ENCODE measurements around the gene CAMKK1.

The CAMKK1 gene

DNA sequence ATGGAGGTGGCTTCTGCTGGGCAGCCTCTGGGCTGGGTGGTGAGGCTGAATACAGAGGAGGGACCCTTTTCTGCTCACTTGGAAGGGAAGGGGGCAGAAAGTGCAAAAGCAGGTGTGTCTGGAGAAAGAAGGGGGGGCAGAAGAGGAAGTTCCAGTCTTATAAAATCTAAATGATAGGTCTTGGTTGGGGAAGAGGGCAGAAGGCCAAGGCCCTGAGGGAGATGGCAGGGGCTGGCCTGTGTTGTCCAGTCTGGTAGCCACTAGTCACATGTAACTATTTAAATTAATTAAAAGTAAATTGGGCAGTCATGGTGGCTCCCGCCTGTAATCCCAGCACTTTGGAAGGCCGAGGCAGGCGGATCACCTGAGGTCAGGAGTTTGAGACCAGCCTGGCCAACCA, 2.5 kb upstream of the CAMKK1 start:
- DNase-seq = no peak

DNA sequence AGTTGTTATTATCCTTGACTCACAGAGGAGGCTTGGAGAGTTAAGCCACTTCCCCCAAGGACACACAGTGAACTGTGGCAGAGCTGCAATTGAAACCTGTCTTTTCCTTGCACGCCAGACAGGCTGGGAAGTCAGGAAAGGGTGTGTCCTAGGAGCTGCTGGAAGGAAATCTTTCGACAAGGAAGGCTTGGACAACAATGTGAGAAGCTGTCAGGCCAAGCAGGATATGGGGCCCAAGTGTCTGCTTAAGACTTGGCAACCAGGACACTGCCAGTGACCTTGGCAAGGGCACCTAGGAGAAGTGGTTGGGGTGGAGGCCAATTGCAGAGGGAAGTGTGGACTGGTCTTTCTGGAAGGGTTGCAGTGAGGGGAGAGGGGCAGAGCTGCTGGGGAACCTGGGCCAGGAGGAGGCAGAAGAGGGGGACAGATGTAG, 2.1 kb upstream of the CAMKK1 start:
- peak; percentile 55 for DNase-seq

GRCh38 chr17:3894188-3894587, 1.3 kb upstream of the CAMKK1 start:
- no peak for DNase-seq

- DNase-seq = no peak
Measured at GRCh38 chr17:3893720-3894116, 865 bp upstream of the CAMKK1 start.

GRCh38 chr17:3892095-3892998, 506 bp downstream of the CAMKK1 start:
- peak; percentile 39 for DNase-seq

GRCh38 chr17:3891626-3892094, 1.2 kb downstream of the CAMKK1 start:
- no peak for DNase-seq

GRCh38 chr17:3890878-3891219, 2.0 kb downstream of the CAMKK1 start:
- DNase-seq = no peak

DNA sequence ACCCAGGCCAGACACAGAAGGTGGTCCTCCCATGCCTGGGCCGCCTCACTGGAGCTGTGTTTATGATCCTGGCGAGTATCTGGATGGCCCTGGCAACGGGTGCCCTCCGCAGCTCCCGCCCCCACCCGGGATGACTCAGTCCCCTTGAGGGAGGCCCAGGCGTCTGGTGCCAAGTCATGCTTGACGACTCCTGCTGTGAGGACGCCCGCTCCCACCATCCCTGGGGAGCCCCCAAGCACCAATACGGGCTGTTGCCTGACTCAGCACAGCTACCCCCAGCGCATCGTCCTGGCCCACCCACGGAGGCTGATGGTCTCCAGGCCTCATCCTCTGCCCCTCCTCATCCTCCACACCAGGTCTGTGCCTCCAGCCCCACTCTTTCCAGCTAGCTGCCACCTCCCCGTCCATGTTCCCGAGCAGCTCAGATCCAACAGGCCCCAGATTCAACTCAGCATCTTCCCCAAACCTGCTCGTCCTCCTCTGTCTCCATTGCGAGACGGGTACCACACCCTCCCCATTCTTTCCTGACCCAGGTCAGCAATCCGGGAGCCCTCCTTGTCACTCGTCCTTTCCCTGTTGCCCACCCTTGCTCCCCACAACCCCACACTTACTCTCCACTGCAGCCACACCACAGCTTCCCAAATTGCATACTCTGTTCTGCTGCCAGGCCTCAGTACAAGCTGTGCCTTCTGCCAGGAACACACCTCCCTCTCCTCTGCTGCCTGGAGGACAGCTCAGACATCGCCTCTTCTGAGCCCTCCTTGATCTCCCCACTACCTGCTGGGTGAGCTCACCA, 2.6 kb downstream of the CAMKK1 start:
- peak; percentile 93 for DNase-seq

GRCh38 chr17:3889325-3890012, 3.4 kb downstream of the CAMKK1 start:
- no peak for DNase-seq

DNA sequence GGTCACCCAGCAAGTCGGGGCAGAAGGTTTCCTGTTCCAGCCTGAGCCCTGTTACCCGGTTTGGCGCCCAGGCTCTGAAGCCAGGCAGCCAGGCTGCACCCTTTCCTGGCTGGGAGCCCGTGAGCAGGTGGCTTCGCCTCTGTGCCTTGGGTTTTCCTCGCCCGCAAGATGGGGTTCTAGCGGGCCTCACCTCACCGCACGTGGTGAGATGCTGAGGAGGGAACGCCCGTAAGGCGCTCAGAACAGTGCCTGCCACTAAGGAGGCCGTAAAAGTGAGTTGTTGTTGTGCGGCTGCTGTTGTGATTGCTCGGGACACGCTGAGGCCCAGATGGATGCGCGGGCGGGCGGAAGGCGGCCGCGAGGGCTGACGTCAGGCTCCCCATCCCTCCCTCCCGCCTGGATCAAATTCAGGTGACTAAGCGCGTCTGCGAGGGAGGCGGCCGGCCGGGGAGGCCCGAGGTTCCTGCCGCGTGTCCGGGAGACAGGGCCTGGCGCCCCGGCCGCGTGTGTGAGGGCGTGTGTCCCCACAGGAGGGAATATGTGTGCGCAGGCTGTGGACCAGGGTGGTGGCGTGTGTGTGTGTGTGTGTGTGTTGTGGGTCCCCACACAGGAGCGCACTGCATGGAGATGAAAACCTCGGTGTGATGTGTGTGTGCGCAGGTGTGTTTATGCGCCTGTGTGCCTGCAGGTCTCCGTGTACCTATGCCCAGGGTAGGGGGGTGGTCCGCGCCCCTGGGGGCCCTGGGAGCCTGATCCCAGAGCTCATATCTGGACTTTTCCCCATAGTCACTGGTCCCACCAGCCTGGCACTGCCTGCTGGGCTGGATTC, 4.3 kb downstream of the CAMKK1 start:
- peak; percentile 93 for DNase-seq

DNA sequence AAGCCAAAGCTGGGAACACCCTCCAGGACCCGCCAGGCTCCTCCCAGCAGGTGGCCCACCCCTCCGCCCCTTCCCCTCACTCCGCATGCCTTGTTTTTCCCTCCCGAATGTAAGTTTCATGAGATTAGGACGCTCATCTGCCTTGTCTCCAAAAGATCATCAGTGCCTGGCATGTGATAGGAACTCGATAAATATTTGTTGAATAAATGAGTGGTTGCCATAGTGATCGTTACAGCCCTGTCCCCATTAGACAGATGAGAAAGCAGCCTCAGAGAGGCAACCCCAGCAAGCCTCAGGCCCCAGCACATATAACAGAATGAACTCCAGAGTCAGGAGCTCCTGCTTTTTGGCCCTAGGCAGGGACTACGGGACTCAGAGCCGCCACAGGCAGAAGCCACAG, 5.0 kb downstream of the CAMKK1 start:
- no peak for DNase-seq

GRCh38 chr17:3887394-3887793, 5.5 kb downstream of the CAMKK1 start:
- no peak for DNase-seq

DNA sequence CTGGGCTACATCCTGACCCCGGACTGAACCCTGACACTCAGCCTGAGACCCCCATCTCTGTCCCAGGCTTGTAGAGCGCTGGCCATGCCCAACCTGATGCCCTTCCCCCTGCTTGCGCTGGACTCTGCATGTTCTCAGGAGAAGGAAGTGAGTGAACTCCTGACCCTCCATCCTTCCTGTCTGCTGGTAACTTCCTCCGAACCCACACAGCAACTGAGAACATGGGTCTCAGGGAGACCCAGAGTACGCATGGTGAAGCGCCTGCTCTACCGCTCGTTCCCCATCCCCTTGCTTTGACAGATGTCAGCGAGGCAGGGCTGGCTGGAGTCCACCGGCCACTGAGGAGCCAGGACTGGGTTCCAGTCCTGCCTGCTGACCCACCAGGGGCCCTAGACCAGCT, 6.1 kb downstream of the CAMKK1 start:
- DNase-seq = no peak

DNA sequence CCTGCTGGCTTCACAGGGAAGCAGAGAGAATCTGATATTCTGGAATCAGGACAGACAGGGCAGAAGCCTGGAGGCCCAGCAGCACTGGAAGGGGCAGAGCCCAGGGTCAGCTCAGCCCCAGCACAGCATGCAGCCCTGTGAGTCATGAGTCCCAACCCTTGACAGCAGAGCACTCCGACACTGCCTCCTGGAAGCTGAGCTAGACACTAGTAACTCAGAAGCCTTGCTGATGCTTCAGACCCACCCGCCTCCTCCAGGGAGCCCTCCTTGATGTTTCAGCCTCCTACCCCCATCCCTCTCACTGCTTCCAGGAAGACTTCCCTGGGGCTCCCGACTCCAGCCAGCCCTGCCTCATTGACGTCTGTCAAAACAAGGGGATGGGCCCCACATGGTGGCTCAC, 6.9 kb downstream of the CAMKK1 start:
- peak; percentile 49 for DNase-seq

DNA sequence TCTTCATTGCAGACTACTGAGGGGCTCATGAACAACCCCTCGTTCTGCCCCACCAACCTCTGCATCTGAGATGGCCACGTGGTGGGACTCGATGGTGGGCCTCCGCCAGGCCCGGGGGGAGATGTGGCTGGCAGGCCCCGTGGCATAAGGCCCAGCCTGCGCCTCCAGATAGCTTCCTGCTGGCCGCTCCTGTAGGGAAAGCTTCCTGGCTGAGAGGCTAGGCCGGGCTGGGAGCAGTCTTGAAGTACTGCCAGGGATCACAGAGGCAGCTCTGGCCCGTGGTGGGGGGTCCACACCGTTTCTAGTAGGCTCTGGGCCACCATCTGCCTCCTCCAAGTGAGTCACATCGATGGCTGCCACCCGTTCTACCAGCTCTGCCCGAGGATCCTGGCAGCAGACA, 7.6 kb downstream of the CAMKK1 start:
- DNase-seq = no peak

DNA sequence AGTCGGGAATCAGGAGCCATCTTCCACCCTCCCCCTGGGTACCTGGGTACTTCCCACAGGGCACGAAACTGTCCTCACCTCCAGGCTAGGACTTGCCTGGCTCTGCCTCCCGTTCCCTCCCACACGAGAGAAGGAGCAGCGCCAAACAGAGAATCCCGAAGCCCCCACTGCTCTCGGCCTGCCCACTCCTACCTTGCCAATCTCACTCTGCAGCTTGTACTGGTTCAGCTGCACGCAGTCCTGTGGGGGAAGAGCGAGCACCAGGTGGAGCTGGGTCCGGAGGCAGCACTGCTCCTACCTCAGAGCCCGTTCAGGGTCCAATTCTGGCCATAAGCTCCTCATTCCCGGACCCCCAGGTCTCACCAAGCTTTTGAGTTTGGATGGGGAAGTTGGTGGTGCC, 8.7 kb downstream of the CAMKK1 start:
- DNase-seq = no peak

DNA sequence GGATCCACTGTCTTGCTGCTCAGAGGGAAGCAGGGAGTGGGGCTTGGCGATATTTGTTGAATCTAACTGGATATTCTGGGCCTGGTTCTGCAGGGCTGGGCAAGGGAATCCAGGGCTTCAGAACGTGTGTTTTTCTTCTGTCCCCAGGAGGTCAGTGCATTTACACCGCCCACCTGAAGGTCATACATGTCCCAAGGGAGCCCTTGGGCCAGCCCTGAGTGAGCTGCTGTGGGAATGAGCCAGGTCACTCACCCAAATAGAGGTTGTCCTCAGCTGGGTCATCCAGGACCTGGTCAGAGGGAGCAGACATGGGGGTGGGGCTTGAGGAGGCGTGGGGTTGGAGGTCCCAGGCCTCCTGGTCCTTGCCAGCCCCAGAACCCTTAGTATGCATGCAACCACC, 10.6 kb downstream of the CAMKK1 start:
- DNase-seq = no peak

GRCh38 chr17:3880983-3881382, 11.9 kb downstream of the CAMKK1 start:
- DNase-seq = no peak

GRCh38 chr17:3879591-3880417, 13.0 kb downstream of the CAMKK1 start:
- no peak for DNase-seq

GRCh38 chr17:3879186-3879585, 13.7 kb downstream of the CAMKK1 start:
- DNase-seq = peak; percentile 53

DNA sequence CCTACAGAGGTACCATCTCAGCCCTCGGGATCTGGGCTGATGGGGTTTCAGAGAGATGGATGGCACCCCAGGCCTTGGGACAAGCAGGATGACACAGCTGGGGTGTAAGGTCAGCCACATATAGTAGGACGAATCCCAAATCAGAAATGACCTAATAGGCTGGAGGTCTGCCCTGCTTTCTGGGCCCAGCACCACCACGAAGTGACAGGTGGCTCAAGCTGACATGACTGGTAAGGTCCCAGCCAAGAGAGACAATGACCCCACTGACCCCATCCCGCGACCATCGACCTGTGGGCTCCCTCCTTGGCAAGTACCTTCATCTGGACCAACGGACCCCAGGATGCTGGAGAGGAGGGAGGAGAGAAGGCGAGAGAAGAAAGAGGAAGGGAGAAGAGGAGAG, 15.6 kb downstream of the CAMKK1 start:
- no peak for DNase-seq

DNA sequence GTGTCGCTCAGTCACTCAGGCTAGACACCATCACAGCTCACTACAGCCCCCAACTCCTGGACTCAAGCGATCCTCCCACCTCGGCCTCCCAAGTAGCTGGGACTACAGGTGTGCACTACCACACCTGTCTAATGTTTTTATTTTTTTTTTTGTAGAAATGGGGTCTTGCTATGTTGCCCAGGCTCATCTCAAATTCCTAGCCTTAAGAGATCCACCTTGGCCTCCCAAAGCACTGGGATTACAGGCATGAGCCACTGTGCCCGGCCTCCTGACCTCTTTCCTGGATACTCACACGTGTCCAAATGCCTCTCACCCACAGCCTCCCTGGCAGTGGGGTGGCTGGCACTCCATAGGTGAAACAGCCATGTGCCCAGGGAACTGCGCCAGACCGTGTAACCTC, 17.5 kb downstream of the CAMKK1 start:
- no peak for DNase-seq
